Measurements from ENCODE around the gene C2orf42.

The C2orf42 gene

GRCh38 chr2:70145144-70145490 is 45.7 kb downstream of the C2orf42 start:
- Histone ChIP-seq H3K9me3 (ENCODE audit: control insufficient read depth, insufficient read depth, low read length) (no peaks in the 10 kb centered on the region), H3K79me2 (ENCODE audit: control insufficient read depth, low read length) (peaks cover 10% of the 10 kb centered on the region), H3K27me3 (ENCODE audit: control insufficient read depth, low read length) (no peaks in the 10 kb centered on the region), H3K36me3 (ENCODE audit: control insufficient read depth, low read length) (peaks cover 7% of the 10 kb centered on the region), H3K9me2 (replicated peaks; ENCODE audit: control insufficient read depth, low read length) (no peaks in the 10 kb centered on the region), H3K27ac (ENCODE audit: low read depth, low read length) (no peak overlapping the region), H4K20me1 (ENCODE audit: control insufficient read depth, insufficient read depth, low read depth, low read length) (no peaks in the 10 kb centered on the region), H3F3A (ENCODE audit: control insufficient read depth, insufficient read depth) (peaks cover 8% of the 10 kb centered on the region; the same call in 1 of the 2 replicates), H3K4me2 (ENCODE audit: low read length) (no peak overlapping the region), H3K4me3 (ENCODE audit: low read length) (no peak overlapping the region), H3K4me1 (ENCODE audit: control insufficient read depth, low read length) (peaks cover 29% of the 10 kb centered on the region)
- no peak for TF ChIP-seq CTCF (IDR thresholded peaks at IDR 0.05; ENCODE audit: low read depth, low read length, poor library complexity, severe bottlenecking)
- TF ChIP-seq EZH2phosphoT487 (IDR thresholded peaks at IDR 0.05; ENCODE audit: borderline replicate concordance, low read length) = no peak

GRCh38 chr2:70144443-70145143 is 46.2 kb downstream of the C2orf42 start:
- H4K20me1 ChIP-seq (ENCODE audit: control insufficient read depth, insufficient read depth, low read depth, low read length) = no peaks in the 10 kb centered on the region
- no peaks in the 10 kb centered on the region for H3K27me3 ChIP-seq (ENCODE audit: control insufficient read depth, low read length)
- H3K9me3 ChIP-seq (ENCODE audit: control insufficient read depth, insufficient read depth, low read length) = no peaks in the 10 kb centered on the region
- no peak overlapping the region for H3K4me3 ChIP-seq (ENCODE audit: low read length)
- peaks cover 10% of the 10 kb centered on the region for H3K79me2 ChIP-seq (ENCODE audit: control insufficient read depth, low read length)
- H3K9me2 ChIP-seq (replicated peaks; ENCODE audit: control insufficient read depth, low read length) = no peaks in the 10 kb centered on the region
- peaks cover 2% of the 10 kb centered on the region for H3K36me3 ChIP-seq (ENCODE audit: control insufficient read depth, low read length)
- no peak overlapping the region for H3K27ac ChIP-seq (ENCODE audit: low read depth, low read length)
- H3K4me2 ChIP-seq (ENCODE audit: low read length) = no peak overlapping the region
- H3K4me1 ChIP-seq (ENCODE audit: control insufficient read depth, low read length) = peaks cover 29% of the 10 kb centered on the region
- TF ChIP-seq EZH2phosphoT487 (IDR thresholded peaks at IDR 0.05; ENCODE audit: borderline replicate concordance, low read length) = no peak
- TF ChIP-seq CTCF (IDR thresholded peaks at IDR 0.05; ENCODE audit: low read depth, low read length, poor library complexity, severe bottlenecking) = peak; percentile 27
- H3F3A ChIP-seq (ENCODE audit: control insufficient read depth, insufficient read depth) = peaks cover 5% of the 10 kb centered on the region; the same call in 1 of the 2 replicates

GRCh38 chr2:70143314-70144150 is 47.3 kb downstream of the C2orf42 start:
- H3K9me3 ChIP-seq (ENCODE audit: control insufficient read depth, insufficient read depth, low read length) = no peaks in the 10 kb centered on the region
- H3K4me1 ChIP-seq (ENCODE audit: control insufficient read depth, low read length) = peaks cover 29% of the 10 kb centered on the region
- no peaks in the 10 kb centered on the region for H3K27me3 ChIP-seq (ENCODE audit: control insufficient read depth, low read length)
- TF ChIP-seq CTCF (IDR thresholded peaks at IDR 0.05; ENCODE audit: low read depth, low read length, poor library complexity, severe bottlenecking) (no peak), EZH2phosphoT487 (IDR thresholded peaks at IDR 0.05; ENCODE audit: borderline replicate concordance, low read length) (no peak)
- H3K79me2 ChIP-seq (ENCODE audit: control insufficient read depth, low read length) = peaks cover 10% of the 10 kb centered on the region
- no peaks in the 10 kb centered on the region for H3K36me3 ChIP-seq (ENCODE audit: control insufficient read depth, low read length)
- H3K4me3 ChIP-seq (ENCODE audit: low read length) = peak overlapping the region; percentile 74
- no peaks in the 10 kb centered on the region for H4K20me1 ChIP-seq (ENCODE audit: control insufficient read depth, insufficient read depth, low read depth, low read length)
- H3F3A ChIP-seq (ENCODE audit: control insufficient read depth, insufficient read depth) = peaks cover 5% of the 10 kb centered on the region; the same call in 1 of the 2 replicates
- H3K9me2 ChIP-seq (replicated peaks; ENCODE audit: control insufficient read depth, low read length) = no peaks in the 10 kb centered on the region
- peak overlapping the region; percentile 66 for H3K27ac ChIP-seq (ENCODE audit: low read depth, low read length)
- H3K4me2 ChIP-seq (ENCODE audit: low read length) = peak overlapping the region; percentile 78

All from DOHH2 (cell line).